ENCODE results near the gene ITGA6.

The ITGA6 gene

GRCh38 chr2:172442072-172442895, 14.9 kb downstream of the ITGA6 start:
- peak; percentile 18 for DNase-seq

GRCh38 chr2:172445851-172446250, 18.5 kb downstream of the ITGA6 start:
- DNase-seq: no peak

GRCh38 chr2:172446474-172447063, 19.2 kb downstream of the ITGA6 start:
- no peak for DNase-seq

DNA sequence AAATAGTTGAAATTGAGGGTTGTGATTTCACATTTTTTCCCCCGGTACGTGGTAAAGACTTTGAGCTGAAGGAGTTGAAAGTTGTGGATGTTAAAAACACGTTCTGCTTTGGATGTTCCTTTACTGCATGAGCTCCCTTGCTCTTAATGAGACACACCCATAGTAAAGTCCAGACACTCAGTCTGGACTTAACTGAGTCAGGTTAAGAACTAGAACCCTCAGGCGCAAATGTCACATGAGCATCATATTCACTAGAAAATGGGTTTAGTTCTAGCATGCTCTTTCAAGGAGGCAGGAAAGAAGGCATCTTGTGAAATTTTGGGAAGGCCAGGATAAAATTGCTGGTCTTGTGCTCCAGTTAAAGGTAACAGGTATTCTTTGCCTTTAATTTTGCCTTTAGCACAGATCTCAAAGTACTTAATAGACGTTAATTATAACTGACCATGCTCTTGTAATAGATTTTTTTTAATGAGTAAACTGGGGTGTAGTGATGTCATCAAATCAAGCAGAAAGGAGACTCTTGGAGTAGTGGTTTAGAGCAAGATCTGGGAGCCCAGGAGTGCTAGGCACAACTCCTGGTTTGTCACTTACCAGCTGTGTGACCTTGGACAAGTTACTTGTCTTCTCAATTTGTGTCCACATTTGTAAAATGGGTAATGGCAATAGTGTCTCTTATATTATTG, 20.6 kb downstream of the ITGA6 start:
- no peak for DNase-seq

GRCh38 chr2:172448544-172449267, 21.3 kb downstream of the ITGA6 start:
- no peak for DNase-seq

- no peak for DNase-seq
These were observed 22.6 kb downstream of the ITGA6 start for GRCh38 chr2:172449911-172450550.

DNA sequence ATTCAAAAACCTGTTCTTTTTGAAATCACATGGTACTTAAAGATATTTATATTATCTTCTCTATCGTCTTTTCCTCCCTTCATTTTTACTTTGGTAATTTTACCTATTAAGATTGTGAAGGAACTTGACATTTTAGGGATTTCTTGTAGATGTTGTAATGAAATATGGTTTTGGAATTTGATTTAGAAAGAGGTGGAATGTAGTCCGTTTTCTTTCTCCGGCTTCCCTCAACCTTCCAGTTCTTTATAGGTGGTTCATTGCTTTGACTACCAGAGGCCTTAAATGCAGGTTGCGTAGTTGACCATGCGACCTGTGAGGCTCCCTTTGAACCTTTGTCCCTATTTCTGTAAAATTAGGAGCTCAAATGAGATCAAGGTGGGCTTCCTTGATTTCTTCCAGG, 24.5 kb downstream of the ITGA6 start:
- DNase-seq: no peak

GRCh38 chr2:172452845-172453244, 25.5 kb downstream of the ITGA6 start:
- no peak for DNase-seq

DNA sequence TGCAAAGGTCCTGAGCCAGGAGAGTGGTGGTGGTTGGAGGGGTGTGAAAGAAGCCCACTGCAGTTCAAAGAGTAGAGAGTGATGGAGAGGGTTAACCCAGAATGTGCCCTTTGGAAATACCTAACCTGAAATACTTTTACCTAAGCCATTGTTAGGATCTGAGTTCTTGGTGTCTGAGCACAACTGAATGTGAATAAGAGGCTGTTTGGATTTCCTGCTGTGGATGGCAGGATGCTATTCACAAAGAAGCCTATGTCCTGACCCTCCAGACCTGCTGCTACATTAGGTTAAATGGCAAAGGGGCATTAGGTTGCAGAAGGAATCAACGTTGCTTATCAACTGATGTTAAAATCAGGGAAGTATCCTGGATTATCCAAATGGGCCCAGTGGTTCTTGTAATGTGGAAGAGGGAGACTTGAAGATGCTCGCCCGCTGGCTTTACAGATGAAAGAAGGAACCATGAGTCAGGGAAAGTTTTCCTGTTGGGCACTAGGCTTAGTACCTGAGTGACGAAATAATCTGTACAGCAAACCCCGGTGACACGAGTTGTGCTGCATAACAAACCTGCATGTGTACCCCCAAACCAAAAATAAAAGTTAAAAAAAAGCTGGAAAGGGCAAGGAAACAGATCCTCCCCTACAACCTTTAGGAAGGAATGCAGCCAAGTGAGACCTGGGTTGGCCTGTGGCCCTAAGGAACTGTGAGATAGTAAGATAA, 27.2 kb downstream of the ITGA6 start:
- no peak for DNase-seq

- peak; percentile 68 for DNase-seq
These were observed 27.7 kb downstream of the ITGA6 start for GRCh38 chr2:172455121-172455515.

- DNase-seq: no peak
These were observed 28.6 kb downstream of the ITGA6 start for GRCh38 chr2:172456002-172456401.

DNA sequence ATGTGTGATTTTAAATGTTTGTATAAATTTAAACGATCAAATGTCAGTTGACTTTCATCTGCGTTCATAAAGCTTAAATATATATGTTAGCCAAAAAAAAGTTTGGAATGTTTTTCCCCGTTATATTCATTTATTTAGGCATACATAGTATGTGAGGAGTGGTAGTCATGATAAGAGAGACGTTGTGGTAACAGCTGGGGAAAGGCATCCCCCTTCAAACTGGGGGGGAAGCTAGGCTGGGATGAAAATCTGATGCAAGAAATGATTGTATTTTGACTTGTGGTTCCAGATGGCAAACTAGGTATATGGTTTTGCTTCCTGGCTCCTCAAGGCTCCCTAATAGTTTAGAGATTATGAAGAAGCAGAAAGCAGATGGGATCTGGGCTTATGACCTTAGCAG, 30.1 kb downstream of the ITGA6 start:
- no peak for DNase-seq

DNA sequence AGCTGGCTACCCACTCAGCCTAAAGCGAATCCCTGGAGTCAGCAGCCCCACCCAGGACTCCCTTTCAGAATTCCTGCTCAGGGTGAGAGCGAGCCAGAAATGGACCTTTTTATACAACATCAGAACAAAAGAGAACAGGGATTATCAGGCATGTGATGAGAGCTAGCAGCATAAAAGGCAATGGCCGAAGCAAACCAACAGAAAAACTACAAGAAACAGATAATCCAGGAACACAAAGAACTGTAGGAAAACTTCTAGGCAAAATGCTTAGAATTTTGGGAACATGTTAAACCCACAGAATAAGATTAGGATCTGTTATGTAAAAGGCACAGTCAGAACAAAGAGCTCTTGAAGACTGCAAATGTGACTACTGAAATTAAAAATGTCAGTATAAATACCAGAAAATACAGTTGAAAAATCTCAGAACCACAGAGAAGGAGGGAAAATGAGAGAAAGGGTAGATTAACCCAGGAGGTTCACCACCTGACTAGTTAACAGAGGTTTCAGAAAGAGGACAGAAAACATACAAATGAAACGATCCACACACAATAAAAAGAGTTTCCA, 31.3 kb downstream of the ITGA6 start:
- no peak for DNase-seq

- no peak for DNase-seq
These were observed 33.4 kb downstream of the ITGA6 start for GRCh38 chr2:172460780-172461201.

DNA sequence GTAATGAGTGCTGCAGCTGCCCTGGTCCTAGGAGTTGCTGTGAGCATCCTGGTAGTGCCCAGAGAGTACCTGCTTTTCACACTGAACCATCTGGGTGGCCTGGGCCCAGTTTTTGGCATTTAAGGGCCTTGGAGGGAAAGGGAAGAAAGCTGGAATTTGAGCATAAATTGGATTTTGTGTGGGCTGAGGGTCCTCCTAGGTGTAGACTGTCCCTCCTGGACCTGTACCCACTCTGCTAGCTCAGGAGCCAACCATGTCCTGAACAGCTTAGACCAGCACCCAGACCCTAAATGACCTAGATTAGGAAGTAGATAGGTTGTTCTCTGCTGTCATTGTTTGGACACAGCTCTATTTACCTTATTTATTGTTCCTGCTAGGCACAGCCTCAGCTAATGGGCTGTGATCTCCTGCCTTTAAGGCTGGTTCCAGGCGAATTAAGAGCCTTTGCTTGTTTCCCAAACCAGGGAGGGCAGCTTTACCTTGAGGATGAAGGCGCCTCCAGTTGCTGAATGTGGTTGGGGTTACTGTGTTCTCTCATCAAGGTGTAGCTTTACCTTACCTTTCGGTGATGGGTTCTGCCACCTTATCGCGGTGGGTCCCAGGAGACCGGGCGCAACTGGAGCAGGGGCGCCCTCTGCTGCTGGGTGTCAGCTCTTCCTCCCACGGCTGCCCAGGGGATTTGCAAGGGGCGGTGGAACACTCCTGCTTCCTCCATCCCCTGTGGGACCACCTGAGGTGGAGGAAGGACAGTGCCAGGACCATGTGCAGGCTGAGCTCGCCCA, 34.4 kb downstream of the ITGA6 start:
- DNase-seq: no peak

- DNase-seq: no peak
These were observed 35.0 kb downstream of the ITGA6 start for GRCh38 chr2:172462373-172462848.

GRCh38 chr2:172462849-172463381, 35.5 kb downstream of the ITGA6 start:
- no peak for DNase-seq

DNA sequence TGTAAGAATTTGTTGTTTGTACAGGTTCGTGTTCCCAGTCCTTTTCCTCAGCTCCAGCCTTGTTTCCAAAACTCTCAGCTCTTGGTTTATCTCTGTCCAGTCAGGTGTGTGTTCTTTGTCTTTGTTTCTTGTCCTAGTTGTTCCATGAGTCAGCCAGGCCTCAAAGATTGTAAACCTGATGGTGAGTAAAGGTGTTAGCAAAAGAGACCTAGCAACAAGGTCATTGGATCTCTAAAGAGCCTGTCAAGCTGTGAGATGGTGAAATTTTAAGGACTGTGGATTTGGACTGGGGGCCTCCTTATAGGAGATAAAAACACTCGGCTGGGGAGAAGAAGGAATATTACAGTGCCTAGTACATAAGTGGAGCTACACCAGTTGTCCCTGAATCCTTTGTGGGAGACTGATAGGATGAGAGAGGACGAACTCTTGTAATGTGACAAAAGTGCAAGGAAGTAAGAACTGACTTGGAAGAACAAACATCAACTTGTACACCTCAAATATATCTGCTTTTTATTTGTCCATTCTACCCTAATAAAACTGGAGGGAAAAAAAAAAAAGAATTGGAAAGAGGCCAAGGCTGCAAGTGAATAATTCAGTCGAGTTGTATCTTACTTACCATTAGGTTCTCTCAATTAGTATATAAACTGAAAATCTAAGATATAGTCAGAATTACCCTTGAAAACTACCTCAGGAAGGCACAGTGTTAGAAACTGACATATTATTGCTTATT, 37.2 kb downstream of the ITGA6 start:
- no peak for DNase-seq

DNA sequence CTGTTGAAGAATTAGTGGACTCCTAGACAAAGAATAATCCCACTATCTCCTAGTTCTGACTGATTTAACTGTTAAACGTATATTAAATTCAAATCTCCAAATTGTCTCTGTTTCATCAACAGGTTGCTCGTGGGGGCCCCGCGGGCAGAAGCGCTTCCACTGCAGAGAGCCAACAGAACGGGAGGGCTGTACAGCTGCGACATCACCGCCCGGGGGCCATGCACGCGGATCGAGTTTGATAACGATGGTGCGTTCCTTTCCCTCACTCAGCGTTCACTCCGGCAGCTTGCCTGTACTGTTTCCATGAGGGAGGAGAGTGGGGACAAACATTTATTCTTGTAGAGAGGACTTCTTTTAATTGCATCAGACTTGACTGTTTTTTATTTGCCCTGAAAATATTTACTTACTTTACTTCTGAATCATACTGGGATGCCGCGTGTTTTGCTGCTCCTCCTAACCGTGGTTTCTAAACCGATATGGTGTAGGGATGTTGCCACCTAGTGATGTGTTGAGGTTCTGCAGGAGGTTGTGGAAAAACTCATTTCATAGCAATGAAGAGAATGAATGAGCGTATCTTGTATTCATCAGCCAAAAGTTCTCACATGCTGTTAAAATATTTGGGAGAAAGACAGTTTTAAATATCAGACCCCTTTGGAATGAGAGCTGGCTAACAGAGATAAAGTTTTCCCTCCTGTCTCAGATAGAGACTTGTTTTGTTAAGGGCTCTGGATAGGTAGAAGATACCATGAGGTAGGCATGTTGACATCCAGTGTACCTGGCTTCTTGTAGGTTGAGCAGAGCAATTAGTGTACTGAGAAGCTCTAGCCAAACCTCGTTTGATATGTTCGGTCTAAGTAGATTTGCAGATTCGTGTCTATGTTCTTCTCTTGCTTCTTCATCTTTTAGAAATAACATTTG, 38.3 kb downstream of the ITGA6 start:
- peak; percentile 22 for DNase-seq
